Measurements from ENCODE around the gene ATP6V1B1. TPM values are rescaled to one million over a fixed set of nuclear protein-coding genes. Genes with fewer than 3 reads are reported as not detected.
A peak's percentile ranks its signal among the peaks of the same experiment; 100 is the strongest.

The ATP6V1B1 gene
- total RNA-seq, 1 donor from 2014 or later = 0.43 TPM

GRCh38 chr2:70939001-70939838 lies 3.5 kb downstream of the ATP6V1B1 start:
- ATAC-seq (ENCODE audit: poor library complexity) (no peak), DNase-seq (no peak)
- intact Hi-C loops (cut with DNase I) = no loop called here

DNA sequence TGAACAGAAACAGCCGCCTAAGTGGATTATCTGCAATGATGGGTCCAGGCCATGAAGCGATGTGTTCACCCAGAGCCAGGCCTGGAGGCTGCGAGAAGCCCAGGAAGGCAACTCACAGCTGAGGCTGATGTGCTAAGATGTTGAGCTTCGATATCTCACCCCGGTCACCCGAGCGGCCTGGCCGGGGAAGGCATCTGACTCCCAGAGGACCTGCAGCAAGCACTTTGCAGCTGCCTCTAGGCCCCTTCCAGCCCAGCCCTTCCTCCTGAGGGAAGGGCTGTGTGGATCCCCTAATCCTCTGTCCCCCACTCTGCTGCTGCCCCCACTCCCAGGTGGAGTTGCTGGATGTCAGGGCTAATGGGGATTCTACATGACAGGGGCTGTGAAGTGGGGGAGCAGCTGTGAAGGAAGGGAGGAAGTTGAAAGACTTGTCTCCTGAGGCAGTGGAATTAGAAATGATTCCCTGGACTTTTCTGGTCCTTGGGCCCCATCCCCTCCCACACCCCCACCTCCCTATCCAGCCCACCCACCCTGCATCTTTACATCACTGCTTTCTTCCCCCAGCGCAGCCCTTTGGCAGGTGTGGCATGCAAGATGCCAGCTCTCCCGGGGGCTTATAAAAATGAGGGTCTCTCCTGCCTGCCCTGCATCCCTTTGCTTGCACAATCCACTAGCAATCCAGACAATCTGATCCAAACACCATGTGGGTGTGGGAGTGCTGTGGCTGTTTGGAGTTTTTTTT lies 4.3 kb downstream of the ATP6V1B1 start:
- intact Hi-C loops (cut with DNase I) = loop anchor here (10.0 kb wide), 1 partner anchor 145 kb away; the partner anchor contains the start of gene FIGLA
- ATAC-seq (ENCODE audit: poor library complexity) = no peak
- DNase-seq = no peak

- DNase-seq = no peak
- no peak for ATAC-seq (ENCODE audit: poor library complexity)
- intact Hi-C loops (cut with DNase I) = loop anchor here (10.0 kb wide), 1 partner anchor 146 kb away; the partner anchor contains the start of gene FIGLA
Observed at GRCh38 chr2:70941186-70941585, 5.5 kb downstream of the ATP6V1B1 start.

DNA sequence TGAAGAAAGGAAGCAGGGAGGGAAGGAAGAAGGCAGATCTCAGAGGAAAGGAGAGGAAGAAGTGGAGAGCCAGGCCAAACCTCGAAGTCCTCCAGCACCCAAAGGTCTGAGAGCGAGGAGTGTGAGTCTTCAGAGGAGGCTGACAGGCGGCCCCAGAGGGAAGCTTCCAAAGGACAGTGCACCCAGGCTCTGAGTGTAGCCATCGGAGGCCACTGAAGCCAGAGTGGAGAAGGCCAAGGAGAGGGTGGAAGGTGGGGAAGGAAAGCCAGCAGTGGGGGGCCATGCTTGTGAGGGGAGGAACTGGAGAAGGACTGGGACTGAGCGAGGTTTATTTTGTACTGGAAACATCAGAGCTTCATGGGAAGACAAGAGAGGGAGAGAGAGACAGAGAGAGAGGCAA lies 6.0 kb downstream of the ATP6V1B1 start:
- DNase-seq (no peak), ATAC-seq (ENCODE audit: poor library complexity) (no peak)
- intact Hi-C loops (cut with DNase I) = loop anchor here (10.0 kb wide), 1 partner anchor 147 kb away; the partner anchor contains the start of gene FIGLA

GRCh38 chr2:70942396-70943204 lies 6.9 kb downstream of the ATP6V1B1 start:
- ATAC-seq (ENCODE audit: poor library complexity) (no peak), DNase-seq (no peak)
- intact Hi-C loops (cut with DNase I) = loop anchor here (10.0 kb wide), 1 partner anchor 148 kb away; the partner anchor contains the start of gene FIGLA

DNA sequence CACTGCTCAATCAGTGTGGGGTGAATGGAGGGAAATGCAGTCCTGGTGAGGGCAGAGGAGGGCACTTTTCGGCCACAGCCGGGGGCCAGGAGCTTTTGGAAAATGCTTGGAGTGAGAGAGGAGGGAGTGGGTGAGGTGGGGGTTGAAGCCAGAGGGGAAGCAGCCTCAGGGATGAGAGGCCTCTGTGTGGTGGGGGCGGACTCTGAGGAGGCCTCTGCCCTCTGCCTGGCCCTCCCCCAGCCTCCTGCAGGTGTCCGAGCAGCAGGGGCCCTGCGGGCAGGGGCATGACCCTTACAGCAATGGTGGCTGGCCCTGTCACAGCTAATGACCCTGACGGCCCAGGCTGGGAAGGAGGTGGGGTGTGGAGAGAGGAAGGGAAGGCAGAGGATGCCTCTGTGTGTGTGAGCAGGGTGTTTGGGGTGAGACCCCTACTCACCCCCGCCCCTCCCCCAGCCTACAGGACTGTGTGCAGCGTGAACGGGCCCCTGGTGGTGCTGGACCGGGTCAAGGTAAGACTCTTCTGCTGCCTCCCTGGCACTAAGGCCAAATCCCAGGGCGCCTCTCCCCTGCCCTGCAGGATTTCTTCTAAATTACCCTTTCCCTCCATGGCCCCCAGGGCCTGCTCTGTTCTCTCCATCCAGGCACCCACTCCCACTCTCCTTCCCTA lies 7.6 kb downstream of the ATP6V1B1 start:
- no peak for DNase-seq
- no peak for ATAC-seq (ENCODE audit: poor library complexity)
- intact Hi-C loops (cut with DNase I) = loop anchor here (10.0 kb wide), 1 partner anchor 149 kb away; the partner anchor contains the start of gene FIGLA

DNA sequence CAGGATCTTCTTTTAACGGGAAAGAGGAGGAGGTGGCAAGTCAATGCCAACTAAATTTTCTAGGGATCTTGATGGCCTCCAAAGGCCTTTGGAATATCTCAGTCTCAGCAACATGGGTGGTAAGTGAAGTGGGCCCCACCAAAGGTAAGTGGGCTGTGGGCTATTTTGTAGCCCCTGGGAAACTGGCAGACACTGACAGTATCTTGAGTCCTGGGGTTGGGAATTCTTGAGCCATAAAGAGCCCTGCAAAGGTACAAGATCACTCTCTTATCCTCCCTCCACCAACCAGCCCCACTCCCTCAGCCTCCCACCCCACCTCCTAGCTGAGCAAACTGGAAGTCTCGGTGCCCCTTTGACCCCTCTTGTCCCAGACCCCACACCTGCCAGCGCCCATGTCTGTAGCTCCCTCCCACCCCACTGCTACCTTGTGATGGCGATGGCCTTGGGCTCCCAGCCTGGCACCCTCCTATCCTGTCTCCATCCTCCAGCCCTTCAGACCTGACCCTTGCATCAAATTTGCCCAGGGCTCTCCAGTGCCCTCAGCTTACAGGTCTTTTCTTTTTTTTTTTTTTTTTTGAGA lies 8.5 kb downstream of the ATP6V1B1 start:
- DNase-seq (no peak), ATAC-seq (ENCODE audit: poor library complexity) (no peak)
- intact Hi-C loops (cut with DNase I) = loop anchor here (10.0 kb wide), 1 partner anchor 149 kb away; the partner anchor contains the start of gene FIGLA

- intact Hi-C loops (cut with DNase I) = loop anchor here (5.0 to 10.0 kb wide), 2 partner anchors 75 to 152 kb away; partner anchors contain the start of gene FIGLA
- ATAC-seq (ENCODE audit: poor library complexity) (peak; percentile 52), DNase-seq (no peak)
Observed at GRCh38 chr2:70946832-70947442, 11.2 kb downstream of the ATP6V1B1 start.

DNA sequence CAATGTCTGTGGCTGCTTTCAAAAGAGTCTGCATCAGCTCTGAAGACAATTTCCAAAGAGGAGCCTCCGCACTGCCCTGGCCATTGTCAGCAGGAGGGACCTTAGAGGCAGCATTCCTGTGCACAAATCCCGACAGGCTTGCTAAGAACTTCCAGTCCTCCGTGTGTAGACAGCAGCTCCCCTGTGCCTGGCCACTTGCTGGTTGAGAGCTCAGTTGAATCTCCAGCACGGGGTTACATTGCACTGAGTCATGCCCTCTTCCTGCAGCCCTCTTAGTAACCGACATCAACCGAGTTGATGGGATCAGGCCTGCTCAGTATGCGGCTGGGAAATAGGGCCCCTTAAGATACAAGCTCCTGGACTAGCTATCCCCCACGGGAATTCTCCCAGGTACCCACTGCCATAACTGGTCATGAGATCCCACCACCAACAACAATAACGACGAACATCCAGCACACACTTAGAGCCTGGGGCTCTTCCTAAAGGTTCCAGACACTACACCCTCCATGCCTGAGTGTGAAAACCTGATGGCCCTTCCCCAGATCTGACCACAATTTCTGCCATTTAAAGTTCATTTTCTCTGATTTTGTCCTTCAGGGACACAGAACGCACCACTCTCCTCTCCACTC lies 12.0 kb downstream of the ATP6V1B1 start:
- DNase-seq (no peak), ATAC-seq (ENCODE audit: poor library complexity) (no peak)
- intact Hi-C loops (cut with DNase I) = loop anchor here (5.0 to 10.0 kb wide), 2 partner anchors 75 to 153 kb away; partner anchors contain the start of gene FIGLA

- intact Hi-C loops (cut with DNase I) = loop anchor here (5.0 to 10.0 kb wide), 2 partner anchors 76 to 154 kb away; partner anchors contain the start of gene FIGLA
- peak; percentile 98 for ATAC-seq (ENCODE audit: poor library complexity)
- DNase-seq = peak; percentile 84
Observed at GRCh38 chr2:70948337-70949003, 12.8 kb downstream of the ATP6V1B1 start.

GRCh38 chr2:70949086-70949485 lies 13.4 kb downstream of the ATP6V1B1 start:
- intact Hi-C loops (cut with DNase I) = loop anchor here (5.0 to 10.0 kb wide), 2 partner anchors 77 to 154 kb away; partner anchors contain the start of gene FIGLA
- ATAC-seq (ENCODE audit: poor library complexity) (no peak), DNase-seq (no peak)

- intact Hi-C loops (cut with DNase I) = no loop called here
- ATAC-seq (ENCODE audit: poor library complexity) (no peak), DNase-seq (no peak)
Observed at GRCh38 chr2:70954886-70955285, 19.2 kb downstream of the ATP6V1B1 start.

DNA sequence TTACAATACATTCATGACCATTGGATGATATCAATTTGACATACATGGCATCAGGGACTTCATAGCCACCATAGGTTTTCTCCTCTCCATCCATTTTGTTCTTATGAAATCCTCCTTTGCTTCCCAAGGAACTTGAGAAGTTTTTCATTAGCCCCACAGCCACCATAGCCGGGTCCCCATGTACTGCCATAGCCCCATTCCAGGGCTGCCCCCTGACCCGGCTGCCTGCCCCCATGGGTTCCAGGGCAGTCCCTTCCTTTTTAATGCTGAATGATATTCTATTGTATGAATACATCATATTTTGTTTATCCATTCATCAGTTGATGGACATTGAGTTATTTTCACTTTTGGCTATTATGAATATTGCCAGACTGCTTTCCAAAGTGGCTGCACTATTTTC lies 20.4 kb downstream of the ATP6V1B1 start:
- DNase-seq = no peak
- intact Hi-C loops (cut with DNase I) = no loop called here

GRCh38 chr2:70957798-70958197 lies 22.1 kb downstream of the ATP6V1B1 start:
- intact Hi-C loops (cut with DNase I) = no loop called here
- ATAC-seq (ENCODE audit: poor library complexity) = no peak
- DNase-seq = no peak

More for the DNA sequence above, 20.4 kb downstream of the ATP6V1B1 start:
- ATAC-seq (ENCODE audit: poor library complexity) = no peak

GRCh38 chr2:70958759-70959158 lies 23.1 kb downstream of the ATP6V1B1 start:
- no peak for DNase-seq
- intact Hi-C loops (cut with DNase I) = no loop called here
- ATAC-seq (ENCODE audit: poor library complexity) = no peak

- no peak for DNase-seq
- ATAC-seq (ENCODE audit: poor library complexity) = no peak
- intact Hi-C loops (cut with DNase I) = no loop called here
Observed at GRCh38 chr2:70959271-70959761, 23.6 kb downstream of the ATP6V1B1 start.
